ENCODE measurements around the gene B3GALT6.
"Not testable (repeated sequence)": the region's sequence is repeated elsewhere in the genome, so short reads cannot be mapped to it uniquely, and the experiment has no call there.

B3GALT6 gene

DNA sequence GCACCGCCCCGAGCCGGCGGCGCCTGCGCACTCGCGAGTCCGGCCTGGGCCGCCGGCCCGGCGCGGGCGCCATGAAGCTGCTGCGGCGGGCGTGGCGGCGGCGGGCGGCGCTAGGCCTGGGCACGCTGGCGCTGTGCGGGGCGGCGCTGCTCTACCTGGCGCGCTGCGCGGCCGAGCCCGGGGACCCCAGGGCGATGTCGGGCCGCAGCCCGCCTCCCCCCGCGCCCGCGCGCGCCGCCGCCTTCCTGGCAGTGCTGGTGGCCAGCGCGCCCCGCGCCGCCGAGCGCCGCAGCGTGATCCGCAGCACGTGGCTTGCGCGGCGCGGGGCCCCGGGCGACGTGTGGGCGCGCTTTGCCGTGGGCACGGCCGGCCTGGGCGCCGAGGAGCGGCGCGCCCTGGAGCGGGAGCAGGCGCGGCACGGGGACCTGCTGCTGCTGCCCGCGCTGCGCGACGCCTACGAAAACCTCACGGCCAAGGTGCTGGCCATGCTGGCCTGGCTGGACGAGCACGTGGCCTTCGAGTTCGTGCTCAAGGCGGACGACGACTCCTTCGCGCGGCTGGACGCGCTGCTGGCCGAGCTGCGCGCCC, at the start of gene B3GALT6:
TSS of gene B3GALT6 (plus strand) at position 30 of the 588 bp plus-strand sequence. CDS start at position 72, 42 bp downstream.
- in situ Hi-C loops (cut with MboI; ENCODE audit: low sequenced_read_pairs), result no loop called here

GRCh38 chr1:1182491-1183220, 49.4 kb upstream of the B3GALT6 start:
- in situ Hi-C loops (cut with MboI; ENCODE audit: low sequenced_read_pairs), result no loop called here

DNA sequence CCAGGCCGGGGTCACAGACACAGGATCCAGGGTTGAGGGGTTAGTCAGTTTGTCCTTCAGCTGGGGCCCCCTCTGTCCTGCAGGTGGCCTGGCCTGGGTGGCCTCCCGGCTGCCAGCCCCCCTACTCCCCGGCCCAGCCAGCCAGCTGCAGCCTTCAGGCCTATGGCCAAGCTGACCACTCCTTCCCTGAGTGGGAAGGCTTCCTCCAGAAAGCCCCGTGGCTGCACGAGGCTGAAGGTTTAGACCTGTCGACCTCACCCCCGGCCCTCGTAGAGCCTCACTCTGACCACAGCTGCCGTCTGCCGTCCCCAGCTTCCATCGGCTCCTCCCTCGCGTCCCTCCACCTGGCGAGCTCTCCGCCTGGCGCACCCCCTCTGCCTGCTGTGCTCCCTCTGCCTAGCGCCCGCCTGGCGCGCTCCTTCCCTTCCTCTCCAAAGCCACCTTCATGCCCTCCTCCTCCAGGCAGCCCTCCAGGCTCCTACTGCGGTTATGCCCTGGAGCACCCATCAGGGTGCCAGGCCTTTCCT, 48.8 kb upstream of the B3GALT6 start:
- in situ Hi-C loops (cut with MboI; ENCODE audit: low sequenced_read_pairs), result no loop called here

DNA sequence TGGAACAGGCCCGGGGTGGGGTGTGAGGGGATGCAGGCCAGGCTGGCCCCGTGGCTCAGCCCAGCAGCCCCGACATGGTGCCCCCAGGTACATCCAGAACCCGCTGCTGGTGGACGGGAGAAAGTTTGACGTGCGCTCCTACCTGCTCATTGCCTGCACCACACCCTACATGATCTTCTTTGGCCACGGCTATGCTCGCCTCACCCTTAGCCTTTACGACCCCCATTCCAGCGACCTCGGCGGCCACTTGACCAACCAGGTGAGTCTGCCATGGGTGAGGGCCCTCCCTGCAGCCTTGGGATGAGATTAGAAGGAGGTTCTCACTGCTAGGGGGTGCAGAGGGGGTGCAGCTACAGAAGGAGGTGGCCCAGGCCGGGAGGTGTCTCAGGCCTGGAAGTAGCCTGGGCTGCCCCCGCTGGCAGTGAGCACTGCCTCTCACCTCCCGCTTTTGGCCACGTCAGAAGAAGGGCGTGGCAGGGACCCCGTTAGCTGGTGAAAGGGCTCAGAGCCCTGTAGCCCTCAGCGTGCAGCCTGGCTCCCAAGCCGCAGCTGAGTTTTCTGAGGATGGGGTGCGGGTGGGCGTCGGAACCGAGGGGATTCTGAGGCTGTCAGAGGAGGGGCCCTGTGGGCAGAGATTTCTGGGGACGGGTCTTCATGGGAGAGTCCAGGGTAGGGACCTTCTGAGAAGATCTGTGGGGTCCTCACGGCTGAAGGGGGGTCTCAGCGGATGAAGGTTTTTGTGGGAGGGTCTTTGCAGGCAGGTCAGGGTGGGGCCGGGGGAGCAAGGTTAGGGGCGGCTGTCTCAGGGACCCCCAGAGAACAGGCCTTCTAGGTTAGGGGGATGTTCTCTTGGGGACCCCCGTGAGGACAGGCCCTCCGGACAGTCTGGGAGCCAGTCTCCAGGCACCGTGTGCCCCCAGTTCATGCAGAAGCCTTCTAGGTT, 47.9 kb upstream of the B3GALT6 start:
- in situ Hi-C loops (cut with MboI; ENCODE audit: low sequenced_read_pairs), result no loop called here

DNA sequence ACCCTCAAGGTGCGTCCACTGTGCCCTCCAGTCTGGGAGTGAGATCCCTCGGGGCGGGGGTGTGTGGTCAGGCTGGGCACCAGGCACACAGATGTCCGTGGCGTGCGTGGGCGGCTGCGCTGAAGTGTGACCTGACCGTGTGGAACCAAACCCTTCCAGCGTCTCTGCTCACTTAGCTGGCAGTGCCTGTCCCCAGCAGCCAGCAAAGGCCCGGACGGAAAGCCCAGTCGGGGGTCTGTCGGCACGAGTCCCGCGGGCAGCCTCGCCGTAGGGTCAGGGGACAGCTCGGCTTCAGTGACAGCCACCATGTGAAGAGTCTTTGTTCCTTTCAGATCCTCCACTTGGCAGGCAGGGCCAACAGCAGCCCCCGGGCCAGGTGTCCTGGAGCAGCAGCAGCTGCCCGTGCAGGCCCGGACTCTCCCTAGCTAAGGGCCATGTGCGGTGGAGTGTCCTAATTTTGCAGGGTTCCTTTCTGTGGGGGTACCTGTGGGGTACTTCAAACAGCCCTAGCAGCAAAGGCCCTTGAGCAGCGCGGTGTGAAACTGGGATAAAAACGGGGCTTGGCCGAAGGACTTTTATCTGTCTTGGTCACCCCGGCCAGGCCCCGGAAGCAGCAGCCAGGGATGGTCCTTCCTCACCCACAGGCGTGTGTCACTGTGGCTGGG, 46.8 kb upstream of the B3GALT6 start:
- in situ Hi-C loops (cut with MboI; ENCODE audit: low sequenced_read_pairs), result no loop called here

- in situ Hi-C loops (cut with MboI; ENCODE audit: low sequenced_read_pairs), result no loop called here
Observed at GRCh38 chr1:1187938-1188337, 44.1 kb upstream of the B3GALT6 start.

DNA sequence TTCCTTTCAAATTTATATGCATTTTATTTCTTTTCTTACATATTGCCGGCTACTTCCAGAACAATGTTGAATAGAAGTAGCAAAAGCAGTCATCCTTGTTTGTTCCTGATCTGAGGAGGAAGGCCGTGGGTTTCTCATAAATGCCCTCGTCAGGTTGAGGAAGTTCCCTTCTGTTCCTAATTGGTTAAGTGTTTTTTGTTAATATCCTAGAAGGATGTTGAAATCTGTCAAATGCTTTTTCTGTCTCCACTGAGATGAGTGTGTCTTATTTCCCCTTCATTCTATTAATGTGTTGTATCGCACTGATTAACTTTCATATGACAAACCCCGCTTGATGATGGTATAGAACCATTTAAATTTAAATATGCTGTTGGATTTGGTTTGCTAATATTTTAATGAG, 42.9 kb upstream of the B3GALT6 start:
- in situ Hi-C loops (cut with MboI; ENCODE audit: low sequenced_read_pairs), result no loop called here

- in situ Hi-C loops (cut with MboI; ENCODE audit: low sequenced_read_pairs), result no loop called here
Observed at GRCh38 chr1:1191734-1192133, 40.3 kb upstream of the B3GALT6 start.

GRCh38 chr1:1194723-1195122, 37.3 kb upstream of the B3GALT6 start:
- in situ Hi-C loops (cut with MboI; ENCODE audit: low sequenced_read_pairs), result no loop called here

GRCh38 chr1:1195726-1196125, 36.3 kb upstream of the B3GALT6 start:
- in situ Hi-C loops (cut with MboI; ENCODE audit: low sequenced_read_pairs), result not testable (repeated sequence)

GRCh38 chr1:1196431-1197187, 35.4 kb upstream of the B3GALT6 start:
- in situ Hi-C loops (cut with MboI; ENCODE audit: low sequenced_read_pairs), result no loop called here

GRCh38 chr1:1197188-1197500, 34.9 kb upstream of the B3GALT6 start:
- in situ Hi-C loops (cut with MboI; ENCODE audit: low sequenced_read_pairs), result no loop called here

DNA sequence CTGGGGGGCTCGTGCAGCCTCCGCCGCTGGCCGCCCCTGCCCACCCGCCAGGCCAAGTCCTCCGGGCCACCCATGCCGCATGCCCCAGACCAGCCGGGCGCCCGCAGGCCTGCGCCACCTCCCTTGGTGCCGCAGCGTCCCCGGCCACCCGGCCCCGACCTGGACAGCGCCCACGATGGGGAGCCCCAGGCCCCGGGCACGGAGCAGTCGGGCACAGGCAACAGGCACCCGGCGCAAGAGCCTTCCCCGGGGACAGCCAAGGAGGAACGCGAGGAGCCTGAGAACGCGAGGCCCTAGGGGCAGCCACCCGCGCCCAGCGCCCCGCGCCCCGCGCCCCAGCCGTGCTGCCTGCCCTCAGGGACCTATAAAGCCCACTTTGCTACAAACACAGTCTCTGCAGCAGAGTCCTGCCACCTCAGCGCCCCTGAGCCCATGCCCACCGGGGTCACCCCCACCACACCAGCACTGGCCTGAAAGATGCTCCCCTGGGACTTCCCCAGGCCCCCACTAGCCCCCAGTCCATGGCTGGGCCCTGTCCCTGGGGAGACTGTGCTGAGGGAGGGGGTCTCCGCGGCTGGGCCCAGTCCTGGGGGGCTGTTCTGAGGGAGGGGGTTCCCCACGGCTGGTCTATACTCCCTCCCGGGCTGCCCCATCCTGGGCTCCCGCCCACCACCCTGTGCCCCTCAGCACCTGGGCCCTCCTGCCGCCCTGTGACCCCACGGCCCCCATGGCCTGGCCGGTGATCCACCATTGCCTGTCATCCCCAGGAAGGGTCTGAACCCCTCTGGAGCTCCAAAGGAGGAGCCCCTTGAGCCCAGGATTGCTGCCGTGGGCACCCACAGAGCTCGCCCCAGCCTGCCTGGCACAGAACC, 34.2 kb upstream of the B3GALT6 start:
- in situ Hi-C loops (cut with MboI; ENCODE audit: low sequenced_read_pairs), result no loop called here

GRCh38 chr1:1198423-1199140, 33.5 kb upstream of the B3GALT6 start:
- in situ Hi-C loops (cut with MboI; ENCODE audit: low sequenced_read_pairs), result no loop called here

DNA sequence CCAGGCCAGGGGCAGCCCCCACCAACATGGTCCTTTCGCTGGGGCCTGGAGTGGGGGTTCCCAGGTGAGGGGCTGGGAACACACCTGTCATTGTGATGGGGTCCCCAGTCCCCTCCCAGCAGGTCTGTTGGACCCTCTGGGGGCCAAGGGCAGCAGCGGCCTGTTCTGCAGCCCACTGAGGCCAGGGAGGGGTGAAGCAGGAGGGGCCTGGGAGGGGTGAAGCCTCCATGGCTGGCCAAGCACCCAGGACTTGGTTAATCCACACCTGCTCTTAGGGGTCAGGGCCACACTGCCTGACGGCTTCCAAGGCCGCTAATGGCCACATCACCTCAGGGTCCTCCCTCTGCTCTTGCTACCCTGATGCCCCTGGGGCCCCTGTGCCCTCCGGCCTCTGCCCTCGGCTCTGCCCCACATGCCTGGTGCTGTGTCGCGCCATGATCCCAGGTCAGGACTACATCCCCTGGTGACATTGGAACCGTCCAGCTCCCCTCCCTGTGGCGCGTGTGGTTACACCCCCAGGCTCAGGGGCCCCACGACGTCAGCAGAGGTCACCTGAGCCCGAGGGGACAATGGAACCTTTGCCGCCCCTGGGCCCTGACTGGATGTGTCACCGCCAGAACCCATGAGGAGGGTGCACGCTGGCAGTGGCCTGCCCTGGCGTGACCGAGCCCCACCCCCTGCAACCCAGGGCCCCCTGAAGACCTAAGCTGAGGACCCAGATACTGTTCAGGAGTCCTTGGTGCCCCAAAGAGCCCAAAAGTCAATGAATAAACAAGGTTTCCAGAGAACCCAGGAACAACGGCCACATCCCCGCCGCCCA, 32.7 kb upstream of the B3GALT6 start:
- in situ Hi-C loops (cut with MboI; ENCODE audit: low sequenced_read_pairs), result no loop called here

DNA sequence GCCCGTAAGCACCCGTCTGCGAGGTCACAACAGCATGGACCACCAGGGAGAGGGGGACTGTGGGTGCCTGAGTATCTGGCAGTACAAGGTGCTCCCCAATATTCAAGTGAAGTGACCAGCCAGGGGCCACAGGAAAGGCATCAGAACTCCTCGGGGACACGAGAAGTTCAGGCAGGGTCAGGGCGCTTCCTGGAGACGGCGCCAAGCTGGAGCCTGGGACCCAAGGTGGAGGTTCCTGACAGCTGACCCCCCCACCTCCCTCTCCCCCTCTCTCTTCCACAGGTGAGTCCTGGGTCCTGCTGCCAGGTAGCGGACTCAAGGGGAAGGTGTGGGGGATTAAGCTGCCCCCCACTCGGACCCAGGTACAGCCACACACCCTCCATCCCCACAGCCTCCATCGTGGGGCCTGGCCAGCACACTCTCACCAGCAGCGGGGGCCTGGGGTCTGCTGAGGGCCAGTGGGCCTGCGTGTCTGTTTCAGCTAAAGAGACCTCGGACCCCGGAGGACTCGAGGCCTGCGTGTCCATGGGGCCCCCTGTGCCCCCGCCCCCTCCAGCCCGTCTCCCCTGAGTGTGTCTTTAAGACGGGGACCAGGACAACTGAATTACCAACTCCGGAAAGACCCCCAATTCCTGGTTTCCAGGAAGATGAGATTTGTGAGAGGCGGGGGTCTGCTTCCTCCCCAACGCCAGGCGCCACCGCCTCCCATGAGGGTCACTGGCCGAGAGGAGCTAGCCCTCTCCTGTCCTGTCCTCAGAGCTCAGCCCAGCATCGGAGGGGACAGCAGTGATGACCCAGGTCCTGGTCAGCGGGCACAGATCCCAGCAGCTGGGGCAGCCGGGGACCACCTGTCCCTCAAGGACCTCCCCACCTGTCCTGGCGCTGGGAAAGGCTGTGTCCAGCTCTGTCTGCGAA, 31.8 kb upstream of the B3GALT6 start:
- in situ Hi-C loops (cut with MboI; ENCODE audit: low sequenced_read_pairs), result no loop called here
